ENCODE results near the gene AUTS2.

AUTS2 gene

GRCh38 chr7:70384891-70385290 lies 786.6 kb downstream of the AUTS2 start:
- no peaks in the 10 kb centered on the region for H3K36me3 ChIP-seq
- no peaks in the 10 kb centered on the region for H3K27me3 ChIP-seq
- no peak for TF ChIP-seq CTCF (IDR thresholded peaks at IDR 0.05)
- no peaks in the 10 kb centered on the region for H3K9me3 ChIP-seq
- H3K27ac ChIP-seq: no peak overlapping the region
- no peaks in the 10 kb centered on the region for H3K4me1 ChIP-seq (ENCODE audit: control insufficient read depth in 1 of 2, insufficient read depth in 1 of 2, low read depth in 1 of 2, low read length in 1 of 2)
- H3K4me3 ChIP-seq (ENCODE audit: low read depth in 1 of 2, low read length in 1 of 2): no peak overlapping the region

GRCh38 chr7:70387217-70387616 lies 788.9 kb downstream of the AUTS2 start:
- H3K36me3 ChIP-seq: no peaks in the 10 kb centered on the region
- H3K27ac ChIP-seq: no peak overlapping the region
- TF ChIP-seq CTCF (IDR thresholded peaks at IDR 0.05): no peak
- H3K9me3 ChIP-seq: no peaks in the 10 kb centered on the region
- no peaks in the 10 kb centered on the region for H3K27me3 ChIP-seq
- H3K4me1 ChIP-seq (ENCODE audit: control insufficient read depth in 1 of 2, insufficient read depth in 1 of 2, low read depth in 1 of 2, low read length in 1 of 2): no peaks in the 10 kb centered on the region
- no peak overlapping the region for H3K4me3 ChIP-seq (ENCODE audit: low read depth in 1 of 2, low read length in 1 of 2)

- no peak for TF ChIP-seq CTCF (IDR thresholded peaks at IDR 0.05)
- H3K36me3 ChIP-seq: no peaks in the 10 kb centered on the region
Measured at GRCh38 chr7:70389531-70390151, 791.4 kb downstream of the AUTS2 start.

GRCh38 chr7:70390251-70390650 lies 792.0 kb downstream of the AUTS2 start:
- no peak for TF ChIP-seq CTCF (IDR thresholded peaks at IDR 0.05)
- Histone ChIP-seq H3K36me3 (no peaks in the 10 kb centered on the region), H3K27me3 (no peaks in the 10 kb centered on the region), H3K4me1 (ENCODE audit: control insufficient read depth in 1 of 2, insufficient read depth in 1 of 2, low read depth in 1 of 2, low read length in 1 of 2) (no peaks in the 10 kb centered on the region), H3K27ac (no peak overlapping the region), H3K9me3 (no peaks in the 10 kb centered on the region), H3K4me3 (ENCODE audit: low read depth in 1 of 2, low read length in 1 of 2) (no peak overlapping the region)

More at GRCh38 chr7:70389531-70390151, 791.4 kb downstream of the AUTS2 start:
- Histone ChIP-seq H3K27me3 (no peaks in the 10 kb centered on the region), H3K27ac (no peak overlapping the region), H3K4me3 (ENCODE audit: low read depth in 1 of 2, low read length in 1 of 2) (no peak overlapping the region), H3K4me1 (ENCODE audit: control insufficient read depth in 1 of 2, insufficient read depth in 1 of 2, low read depth in 1 of 2, low read length in 1 of 2) (no peaks in the 10 kb centered on the region), H3K9me3 (no peaks in the 10 kb centered on the region)

GRCh38 chr7:70392256-70392876 lies 794.1 kb downstream of the AUTS2 start:
- no peak overlapping the region for H3K4me3 ChIP-seq (ENCODE audit: low read depth in 1 of 2, low read length in 1 of 2)
- H3K36me3 ChIP-seq: no peaks in the 10 kb centered on the region
- H3K9me3 ChIP-seq: no peaks in the 10 kb centered on the region
- no peak overlapping the region for H3K27ac ChIP-seq
- no peaks in the 10 kb centered on the region for H3K27me3 ChIP-seq
- H3K4me1 ChIP-seq (ENCODE audit: control insufficient read depth in 1 of 2, insufficient read depth in 1 of 2, low read depth in 1 of 2, low read length in 1 of 2): no peaks in the 10 kb centered on the region
- TF ChIP-seq CTCF (IDR thresholded peaks at IDR 0.05): no peak

Measured in neutrophil (primary cell).